Activated CD8-positive, alpha-beta memory T cell treated with anti-CD3 and anti-CD28 coated beads for 36 hours (primary cell): ENCODE measurements around the gene SHMT2. TPM values are rescaled to one million over a fixed set of nuclear protein-coding genes. Genes with fewer than 3 reads are reported as not detected.

Experiments
- CTCF ChIA-PET: fragments of 350-600 bp; sonication (Branson Sonifier 250); formaldehyde crosslinking; loops from one replicate; lab custom pipeline; 2021; ENCODE audit warnings: antibody characterized with exemption; lab: Charles Lee
- POLR2A ChIA-PET: fragments of 350-600 bp; sonication (Branson Sonifier 250); formaldehyde crosslinking; loops from one replicate; lab custom pipeline; 2021; ENCODE audit warnings: antibody characterized with exemption; lab: Charles Lee
- total RNA-seq, 2 experiments: library from RNA; stranded (reverse); gene quantifications; one replicate each; pipeline ENCODE4 v1.2.3, GENCODE V29; 2021

The SHMT2 gene
- total RNA-seq, 2 experiments from 2014 or later = 474 to 496 TPM

DNA sequence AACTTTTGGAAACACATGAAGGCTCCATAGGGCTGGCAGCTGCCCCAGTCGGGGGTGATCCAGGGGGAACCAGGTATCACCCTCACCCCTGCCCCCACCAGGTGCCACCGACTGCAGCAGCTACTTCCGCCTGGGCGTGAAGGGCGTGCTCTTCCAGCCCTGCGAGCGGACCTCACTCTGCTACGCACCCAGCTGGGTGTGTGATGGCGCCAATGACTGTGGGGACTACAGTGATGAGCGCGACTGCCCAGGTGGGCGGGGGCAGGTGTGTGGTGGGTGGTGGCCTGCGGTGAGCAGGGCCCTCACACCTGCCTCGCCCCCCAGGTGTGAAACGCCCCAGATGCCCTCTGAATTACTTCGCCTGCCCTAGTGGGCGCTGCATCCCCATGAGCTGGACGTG is 35.3 kb upstream of the SHMT2 start:
- POLR2A ChIA-PET = no interaction called here
- CTCF ChIA-PET = interaction anchor here (1.2 to 1.7 kb wide), 3 partner anchors 70 to 265 kb away, joined by 4 to 6 read pairs (median 4); no protein-coding TSS in a partner anchor

DNA sequence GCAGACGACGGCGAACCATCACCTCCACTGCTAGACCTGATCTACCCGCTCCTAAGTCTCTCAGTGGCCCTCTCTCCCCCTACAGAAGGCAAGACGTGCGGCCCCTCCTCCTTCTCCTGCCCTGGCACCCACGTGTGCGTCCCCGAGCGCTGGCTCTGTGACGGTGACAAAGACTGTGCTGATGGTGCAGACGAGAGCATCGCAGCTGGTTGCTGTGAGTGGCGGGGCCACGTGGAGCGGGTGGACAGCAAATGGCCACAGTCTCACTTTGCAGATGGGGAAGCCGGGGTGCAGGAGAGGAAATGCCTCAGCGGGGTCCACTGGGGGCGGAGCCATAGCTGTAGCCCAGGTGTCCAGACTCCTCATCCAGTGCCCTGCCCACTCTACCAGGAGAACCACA is 34.3 kb upstream of the SHMT2 start:
- ChIA-PET POLR2A (no interaction called here), CTCF (interaction anchor here (0.9 to 1.5 kb wide), 3 partner anchors 48 to 264 kb away, joined by 3 to 4 read pairs (median 4); no protein-coding TSS in a partner anchor)

DNA sequence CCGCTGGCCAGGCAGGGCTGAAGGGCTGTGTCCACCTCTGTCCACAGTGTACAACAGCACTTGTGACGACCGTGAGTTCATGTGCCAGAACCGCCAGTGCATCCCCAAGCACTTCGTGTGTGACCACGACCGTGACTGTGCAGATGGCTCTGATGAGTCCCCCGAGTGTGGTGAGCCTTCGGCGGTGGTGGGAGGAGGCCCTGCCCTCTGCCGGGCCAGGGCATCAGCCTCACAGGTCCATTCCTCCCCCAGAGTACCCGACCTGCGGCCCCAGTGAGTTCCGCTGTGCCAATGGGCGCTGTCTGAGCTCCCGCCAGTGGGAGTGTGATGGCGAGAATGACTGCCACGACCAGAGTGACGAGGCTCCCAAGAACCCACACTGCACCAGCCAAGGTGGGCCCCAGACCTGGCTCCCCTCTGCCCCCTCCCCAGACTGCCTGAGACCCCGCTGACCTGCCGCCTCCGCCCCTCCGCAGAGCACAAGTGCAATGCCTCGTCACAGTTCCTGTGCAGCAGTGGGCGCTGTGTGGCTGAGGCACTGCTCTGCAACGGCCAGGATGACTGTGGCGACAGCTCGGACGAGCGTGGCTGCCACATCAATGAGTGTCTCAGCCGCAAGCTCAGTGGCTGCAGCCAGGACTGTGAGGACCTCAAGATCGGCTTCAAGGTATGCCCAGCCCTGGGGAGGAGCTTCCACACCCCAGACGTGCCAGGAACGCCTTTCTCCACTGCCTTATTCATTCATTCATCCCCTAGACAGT is 33.7 kb upstream of the SHMT2 start:
- CTCF ChIA-PET = interaction anchor here (0.9 to 1.5 kb wide), 2 partner anchors 47 to 263 kb away, joined by 3 to 4 read pairs; no protein-coding TSS in a partner anchor
- POLR2A ChIA-PET = no interaction called here

DNA sequence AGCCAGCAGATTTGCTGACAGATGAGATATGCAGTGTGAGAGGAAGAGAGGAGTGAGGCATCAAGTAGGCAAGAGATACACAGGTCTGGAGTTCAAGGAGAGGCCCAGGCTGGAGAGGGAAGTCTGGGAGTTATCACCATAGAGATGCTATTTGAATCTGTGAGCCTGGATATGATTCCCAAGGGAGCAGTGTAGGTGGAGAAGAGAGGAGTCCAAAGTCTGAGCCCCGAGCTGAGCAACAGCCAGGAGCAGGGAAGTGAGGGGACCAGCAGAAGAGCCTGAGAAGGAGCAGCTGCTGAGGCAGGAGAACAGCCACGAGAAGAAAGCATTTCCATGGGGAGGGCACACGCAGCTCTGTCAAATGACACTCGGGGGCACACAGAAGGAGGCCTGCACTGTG is 33.1 kb upstream of the SHMT2 start:
- POLR2A ChIA-PET = no interaction called here
- CTCF ChIA-PET = interaction anchor here (1.2 kb wide), 1 partner anchor 21 kb away, joined by 4 read pairs; no protein-coding TSS in a partner anchor

DNA sequence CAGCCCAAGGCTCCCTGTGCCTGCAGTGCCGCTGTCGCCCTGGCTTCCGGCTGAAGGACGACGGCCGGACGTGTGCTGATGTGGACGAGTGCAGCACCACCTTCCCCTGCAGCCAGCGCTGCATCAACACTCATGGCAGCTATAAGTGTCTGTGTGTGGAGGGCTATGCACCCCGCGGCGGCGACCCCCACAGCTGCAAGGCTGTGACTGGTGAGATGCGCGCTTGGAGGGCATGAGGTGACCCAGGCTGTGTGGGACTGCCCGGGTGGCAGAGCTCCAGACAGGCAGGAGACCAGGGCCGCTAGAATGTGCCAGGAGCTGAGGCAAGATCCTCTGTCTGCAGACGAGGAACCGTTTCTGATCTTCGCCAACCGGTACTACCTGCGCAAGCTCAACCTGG is 32.6 kb upstream of the SHMT2 start:
- ChIA-PET POLR2A (interaction anchor here (0.5 kb wide), 1 partner anchor 180 kb away, joined by 5 read pairs; no protein-coding TSS in a partner anchor), CTCF (interaction anchor here (1.2 kb wide), 1 partner anchor 22 kb away, joined by 4 read pairs; no protein-coding TSS in a partner anchor)

DNA sequence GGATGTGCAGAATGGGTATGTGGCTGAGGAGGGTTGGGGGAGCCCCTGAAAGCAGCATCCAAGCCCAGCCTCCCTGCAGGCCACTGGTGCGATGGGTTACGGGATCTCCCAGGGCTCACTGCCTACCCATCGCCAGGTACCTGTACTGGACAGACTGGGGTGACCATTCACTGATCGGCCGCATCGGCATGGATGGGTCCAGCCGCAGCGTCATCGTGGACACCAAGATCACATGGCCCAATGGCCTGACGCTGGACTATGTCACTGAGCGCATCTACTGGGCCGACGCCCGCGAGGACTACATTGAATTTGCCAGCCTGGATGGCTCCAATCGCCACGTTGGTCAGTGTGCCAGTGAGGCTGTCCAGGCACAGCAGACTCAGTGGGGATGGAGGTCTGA is 31.2 kb upstream of the SHMT2 start:
- ChIA-PET POLR2A (no interaction called here), CTCF (no interaction called here)

DNA sequence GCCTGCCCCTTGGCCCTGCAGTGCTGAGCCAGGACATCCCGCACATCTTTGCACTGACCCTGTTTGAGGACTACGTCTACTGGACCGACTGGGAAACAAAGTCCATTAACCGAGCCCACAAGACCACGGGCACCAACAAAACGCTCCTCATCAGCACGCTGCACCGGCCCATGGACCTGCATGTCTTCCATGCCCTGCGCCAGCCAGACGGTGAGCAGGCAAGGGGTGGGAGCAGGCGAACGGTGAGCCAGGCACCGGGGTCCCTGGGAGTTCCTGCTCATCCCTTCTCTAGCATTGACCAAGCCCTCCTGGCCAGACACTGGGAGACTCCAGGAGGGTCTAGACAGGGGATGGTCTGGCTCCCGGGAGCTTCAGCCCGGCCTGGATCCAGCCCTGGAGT is 30.3 kb upstream of the SHMT2 start:
- POLR2A ChIA-PET = no interaction called here
- CTCF ChIA-PET = no interaction called here

DNA sequence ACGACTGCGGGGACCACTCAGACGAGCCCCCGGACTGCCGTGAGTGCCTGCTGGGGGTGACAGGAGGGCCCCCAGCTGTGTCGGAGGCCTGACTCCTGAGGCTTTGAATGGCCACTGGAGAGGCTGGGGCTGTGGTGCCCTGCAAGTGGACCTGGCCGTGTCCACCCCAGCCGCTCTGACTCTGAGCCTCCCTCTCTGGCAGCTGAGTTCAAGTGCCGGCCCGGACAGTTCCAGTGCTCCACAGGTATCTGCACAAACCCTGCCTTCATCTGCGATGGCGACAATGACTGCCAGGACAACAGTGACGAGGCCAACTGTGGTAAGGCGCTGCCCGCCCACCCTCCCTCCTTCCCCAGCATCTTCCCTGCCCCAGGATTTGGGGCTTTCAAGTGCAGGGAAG is 29.0 kb upstream of the SHMT2 start:
- ChIA-PET CTCF (no interaction called here), POLR2A (no interaction called here)

DNA sequence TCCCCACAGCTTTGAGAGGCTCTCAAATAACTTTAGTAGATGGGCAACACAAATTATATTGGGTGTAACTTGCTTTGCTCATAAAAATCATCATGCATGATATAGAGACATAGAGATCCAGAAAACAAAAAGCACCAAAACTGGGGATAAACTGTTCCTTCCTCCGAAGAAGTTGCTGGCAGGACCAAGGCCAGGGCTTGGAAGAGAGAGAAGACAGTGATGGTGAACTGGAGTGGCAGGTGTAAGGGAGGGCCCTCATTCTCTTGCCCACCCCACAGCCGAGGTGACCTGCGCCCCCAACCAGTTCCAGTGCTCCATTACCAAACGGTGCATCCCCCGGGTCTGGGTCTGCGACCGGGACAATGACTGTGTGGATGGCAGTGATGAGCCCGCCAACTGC is 28.3 kb upstream of the SHMT2 start:
- POLR2A ChIA-PET = no interaction called here
- CTCF ChIA-PET = no interaction called here

DNA sequence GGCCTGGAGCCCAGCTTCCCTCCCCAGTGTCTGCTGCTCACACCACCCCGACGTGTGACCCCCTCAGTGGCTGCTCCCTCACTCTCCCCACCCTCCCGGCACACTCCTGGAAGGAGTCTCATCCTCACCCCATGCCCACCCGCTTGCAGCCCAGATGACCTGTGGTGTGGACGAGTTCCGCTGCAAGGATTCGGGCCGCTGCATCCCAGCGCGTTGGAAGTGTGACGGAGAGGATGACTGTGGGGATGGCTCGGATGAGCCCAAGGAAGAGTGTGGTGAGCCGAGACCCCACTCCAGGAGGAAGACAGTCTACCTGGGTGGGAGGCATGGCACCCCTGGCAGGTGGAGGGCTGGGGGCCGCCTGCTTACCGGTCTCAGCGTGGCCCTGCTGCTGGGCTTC is 27.9 kb upstream of the SHMT2 start:
- ChIA-PET POLR2A (no interaction called here), CTCF (no interaction called here)

DNA sequence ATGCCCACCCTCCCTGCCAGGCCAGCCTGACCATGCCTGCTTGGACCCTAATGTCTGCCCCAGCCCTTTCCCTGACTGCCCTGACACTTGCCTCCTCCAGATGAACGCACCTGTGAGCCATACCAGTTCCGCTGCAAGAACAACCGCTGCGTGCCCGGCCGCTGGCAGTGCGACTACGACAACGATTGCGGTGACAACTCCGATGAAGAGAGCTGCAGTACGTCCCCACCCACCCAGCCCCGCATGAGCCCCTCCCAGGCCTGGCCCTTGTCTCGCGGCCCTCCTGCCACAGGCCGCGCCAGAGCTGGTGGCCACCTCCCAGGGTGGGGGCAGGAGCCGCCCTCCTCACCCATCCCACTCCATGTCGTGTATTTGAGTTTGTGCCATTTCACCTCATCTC is 27.2 kb upstream of the SHMT2 start:
- POLR2A ChIA-PET = no interaction called here
- CTCF ChIA-PET = interaction anchor here (0.6 kb wide), 1 partner anchor 36 kb away, joined by 3 read pairs; no protein-coding TSS in a partner anchor

DNA sequence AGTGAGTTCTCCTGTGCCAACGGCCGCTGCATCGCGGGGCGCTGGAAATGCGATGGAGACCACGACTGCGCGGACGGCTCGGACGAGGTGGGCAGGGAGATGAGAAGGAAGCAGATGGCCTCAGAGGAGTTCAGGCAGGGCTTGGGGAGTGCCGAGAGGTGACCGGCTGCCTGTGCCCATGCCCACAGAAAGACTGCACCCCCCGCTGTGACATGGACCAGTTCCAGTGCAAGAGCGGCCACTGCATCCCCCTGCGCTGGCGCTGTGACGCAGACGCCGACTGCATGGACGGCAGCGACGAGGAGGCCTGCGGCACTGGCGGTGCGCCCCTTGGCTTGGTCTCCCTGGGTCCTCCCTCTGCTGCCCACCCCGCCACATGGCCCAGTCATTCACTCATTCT is 26.3 kb upstream of the SHMT2 start:
- CTCF ChIA-PET = no interaction called here

DNA sequence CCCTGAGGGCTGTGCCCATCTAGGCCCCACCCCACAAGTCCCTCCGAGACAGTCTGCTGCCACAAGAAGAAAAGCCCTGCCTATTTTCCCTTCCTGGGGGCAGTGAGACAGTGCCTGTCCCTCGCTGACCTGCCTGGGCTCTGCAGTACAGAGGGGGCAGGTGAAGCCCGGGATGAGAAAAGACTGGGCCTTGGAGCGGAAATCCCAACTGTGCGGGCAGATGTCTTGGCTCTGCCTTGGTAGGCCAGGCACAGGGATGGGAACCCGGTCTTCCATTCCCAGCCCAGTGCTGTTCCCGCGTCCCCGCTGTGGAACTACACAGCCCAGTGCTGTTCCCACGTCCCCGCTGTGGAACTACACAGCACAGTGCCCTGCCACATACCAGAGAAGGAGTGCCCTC is 25.7 kb upstream of the SHMT2 start:
- CTCF ChIA-PET = no interaction called here
- POLR2A ChIA-PET = no interaction called here

More for the DNA sequence above, 26.3 kb upstream of the SHMT2 start:
- POLR2A ChIA-PET = no interaction called here

DNA sequence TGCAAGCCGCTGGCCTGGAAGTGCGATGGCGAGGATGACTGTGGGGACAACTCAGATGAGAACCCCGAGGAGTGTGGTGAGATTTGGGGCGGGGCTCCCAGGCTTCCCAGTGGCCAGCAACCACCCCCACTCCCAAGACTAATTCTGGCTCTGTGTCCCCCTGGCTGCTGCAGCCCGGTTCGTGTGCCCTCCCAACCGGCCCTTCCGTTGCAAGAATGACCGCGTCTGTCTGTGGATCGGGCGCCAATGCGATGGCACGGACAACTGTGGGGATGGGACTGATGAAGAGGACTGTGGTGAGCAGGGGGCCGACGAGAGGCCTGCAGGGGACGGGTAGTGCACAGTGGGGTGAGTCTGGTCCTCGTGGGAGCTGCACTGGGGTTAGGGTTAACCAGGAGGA is 25.1 kb upstream of the SHMT2 start:
- CTCF ChIA-PET = interaction anchor here (0.7 kb wide), 1 partner anchor 9 kb away, joined by 3 read pairs; no protein-coding TSS in a partner anchor
- POLR2A ChIA-PET = no interaction called here

DNA sequence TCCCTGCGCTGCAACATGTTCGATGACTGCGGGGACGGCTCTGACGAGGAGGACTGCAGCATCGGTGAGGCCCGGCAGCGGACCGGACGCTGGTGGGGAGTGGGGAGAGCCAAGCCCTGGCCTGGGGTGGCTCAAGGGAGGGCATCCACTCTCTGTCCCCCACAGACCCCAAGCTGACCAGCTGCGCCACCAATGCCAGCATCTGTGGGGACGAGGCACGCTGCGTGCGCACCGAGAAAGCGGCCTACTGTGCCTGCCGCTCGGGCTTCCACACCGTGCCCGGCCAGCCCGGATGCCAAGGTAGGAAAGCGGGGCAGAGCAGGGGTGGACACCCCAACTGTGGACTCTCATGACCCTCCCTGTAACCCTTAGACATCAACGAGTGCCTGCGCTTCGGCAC is 24.3 kb upstream of the SHMT2 start:
- ChIA-PET POLR2A (no interaction called here), CTCF (interaction anchor here (0.7 to 15.6 kb wide), 2 partner anchors 9 to 35 kb away, joined by 3 to 327 read pairs; a partner anchor contains a TSS)

DNA sequence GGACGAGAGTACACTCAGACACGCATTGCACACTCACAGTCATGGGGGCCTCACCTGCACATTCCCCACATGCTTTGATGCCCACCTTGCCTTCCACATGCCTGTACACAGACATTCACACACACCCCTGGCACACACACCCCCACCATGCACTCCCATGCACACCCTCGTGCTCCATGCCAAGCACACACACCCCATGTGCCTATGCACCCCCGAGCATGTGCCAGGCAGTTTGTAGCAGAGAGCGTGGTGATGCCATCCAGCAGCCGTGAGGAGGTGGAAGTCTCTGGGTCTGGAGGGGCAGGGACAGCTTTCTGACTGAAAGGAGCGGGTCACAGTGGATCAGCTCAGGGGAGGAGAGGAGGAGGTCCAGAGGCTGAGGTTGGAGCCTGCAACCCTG is 23.6 kb upstream of the SHMT2 start:
- ChIA-PET CTCF (interaction anchor here (15.6 kb wide), 1 partner anchor 34 kb away, joined by 327 read pairs; a partner anchor contains a TSS), POLR2A (no interaction called here)

DNA sequence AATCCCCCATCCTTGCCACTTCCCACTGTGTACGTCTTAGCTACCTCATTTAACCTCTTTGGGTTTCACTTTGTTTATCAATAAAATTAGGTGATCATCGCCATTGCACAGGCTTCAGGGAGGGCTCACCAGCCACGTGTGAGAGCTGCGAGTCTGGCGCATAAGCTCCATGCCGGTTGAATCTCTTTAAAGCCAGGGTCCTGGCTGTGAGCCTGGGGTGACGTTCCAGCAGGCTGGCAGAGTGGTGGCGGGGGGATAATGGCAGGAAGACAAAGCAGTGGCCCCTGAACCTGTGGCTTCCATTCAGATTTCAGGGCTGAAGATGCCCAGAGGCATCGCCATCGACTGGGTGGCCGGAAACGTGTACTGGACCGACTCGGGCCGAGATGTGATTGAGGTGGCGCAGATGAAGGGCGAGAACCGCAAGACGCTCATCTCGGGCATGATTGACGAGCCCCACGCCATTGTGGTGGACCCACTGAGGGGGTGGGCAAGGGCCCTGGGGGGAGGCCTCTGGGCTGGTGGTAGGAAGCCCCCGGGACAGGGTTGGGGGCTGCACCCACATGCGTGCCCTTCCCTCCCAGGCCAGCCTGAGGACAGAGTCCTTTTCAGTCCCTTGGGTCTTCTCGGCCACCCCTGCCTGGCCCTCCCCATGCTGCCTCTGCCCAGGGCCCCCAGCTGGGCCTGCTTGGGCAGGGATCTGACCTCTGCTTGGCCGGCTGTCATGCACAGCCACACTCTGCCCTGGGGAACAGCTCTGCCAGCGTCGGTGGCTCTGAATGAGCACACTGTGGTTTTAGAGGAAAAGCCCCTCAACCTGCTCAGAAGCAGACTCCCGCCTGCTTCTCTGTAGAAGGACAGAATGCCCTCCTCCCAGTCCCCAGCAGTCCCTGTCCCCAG is 21.5 kb upstream of the SHMT2 start:
- ChIA-PET POLR2A (no interaction called here), CTCF (interaction anchor here (1.2 to 15.6 kb wide), 2 partner anchors 32 to 83 kb away, joined by 4 to 327 read pairs; a partner anchor contains a TSS)

DNA sequence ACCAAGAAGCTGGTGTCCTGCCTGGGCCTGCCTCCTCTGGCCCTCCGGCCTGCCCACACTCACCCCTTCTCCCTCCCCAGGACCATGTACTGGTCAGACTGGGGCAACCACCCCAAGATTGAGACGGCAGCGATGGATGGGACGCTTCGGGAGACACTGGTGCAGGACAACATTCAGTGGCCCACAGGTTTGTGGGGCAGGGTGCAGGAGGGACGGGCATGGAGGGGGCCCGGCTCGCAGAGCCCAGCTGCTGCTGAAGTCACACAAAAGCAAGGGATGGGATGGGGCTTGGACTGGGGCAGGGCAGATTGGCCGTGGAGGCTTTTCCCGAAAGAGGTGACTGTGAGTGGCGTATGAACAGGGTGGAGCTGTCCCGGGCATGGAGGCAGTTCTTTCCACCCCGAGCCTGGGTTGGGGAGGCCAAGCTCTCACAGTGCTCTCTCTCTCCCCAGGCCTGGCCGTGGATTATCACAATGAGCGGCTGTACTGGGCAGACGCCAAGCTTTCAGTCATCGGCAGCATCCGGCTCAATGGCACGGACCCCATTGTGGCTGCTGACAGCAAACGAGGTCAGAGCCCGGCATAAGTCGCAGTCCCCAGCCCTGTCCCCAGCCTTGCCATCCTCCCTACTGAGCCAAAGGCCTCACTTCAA is 20.8 kb upstream of the SHMT2 start:
- ChIA-PET CTCF (interaction anchor here (1.2 to 15.6 kb wide), 2 partner anchors 31 to 84 kb away, joined by 4 to 327 read pairs; a partner anchor contains a TSS), POLR2A (no interaction called here)

DNA sequence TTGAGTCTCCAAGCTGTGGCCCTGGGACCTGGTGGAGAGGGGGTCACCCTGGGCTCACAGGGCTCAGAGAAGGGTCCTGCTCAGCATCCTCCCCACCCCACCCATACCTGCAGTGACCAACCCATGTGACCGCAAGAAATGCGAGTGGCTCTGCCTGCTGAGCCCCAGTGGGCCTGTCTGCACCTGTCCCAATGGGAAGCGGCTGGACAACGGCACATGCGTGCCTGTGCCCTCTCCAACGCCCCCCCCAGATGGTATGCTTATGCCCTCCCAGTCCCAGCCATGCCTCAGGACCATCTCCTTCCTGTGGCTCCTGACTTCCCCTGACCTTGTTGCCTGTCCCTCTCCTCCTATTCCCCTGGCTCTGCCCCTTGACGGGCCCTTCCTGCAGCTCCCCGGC is 19.6 kb upstream of the SHMT2 start:
- ChIA-PET POLR2A (no interaction called here), CTCF (interaction anchor here (15.6 kb wide), 1 partner anchor 30 kb away, joined by 327 read pairs; a partner anchor contains a TSS)
